HG02943 (cell line): ENCODE results near the gene GLIS1.

Source experiments
- ATAC-seq: cut with Tn5 transposase; IDR thresholded peaks from one replicate; pipeline ENCODE4 v1.9.1; 2021; ENCODE audit warnings: mild to moderate bottlenecking, low read depth, moderate library complexity; ENCODE audit not compliant: unreplicated experiment

GLIS1 gene

GRCh38 chr1:53696051-53696450, 42.9 kb downstream of the GLIS1 start:
- no peak for ATAC-seq

GRCh38 chr1:53695116-53695515, 43.8 kb downstream of the GLIS1 start:
- no peak for ATAC-seq

- ATAC-seq: no peak
These were observed 44.3 kb downstream of the GLIS1 start for GRCh38 chr1:53694718-53695091.

- ATAC-seq: no peak
These were observed 44.9 kb downstream of the GLIS1 start for GRCh38 chr1:53693773-53694717.

- no peak for ATAC-seq
These were observed 45.6 kb downstream of the GLIS1 start for GRCh38 chr1:53693339-53693738.

GRCh38 chr1:53691326-53691725, 47.6 kb downstream of the GLIS1 start:
- ATAC-seq: no peak

GRCh38 chr1:53690411-53690810, 48.6 kb downstream of the GLIS1 start:
- ATAC-seq: no peak

GRCh38 chr1:53689736-53690326, 49.1 kb downstream of the GLIS1 start:
- no peak for ATAC-seq

GRCh38 chr1:53689223-53689622, 49.7 kb downstream of the GLIS1 start:
- ATAC-seq: no peak

- ATAC-seq: no peak
These were observed 50.4 kb downstream of the GLIS1 start for GRCh38 chr1:53688381-53689102.

GRCh38 chr1:53687901-53688300, 51.1 kb downstream of the GLIS1 start:
- ATAC-seq: no peak

GRCh38 chr1:53687426-53687825, 51.5 kb downstream of the GLIS1 start:
- no peak for ATAC-seq

GRCh38 chr1:53686965-53687267, 52.0 kb downstream of the GLIS1 start:
- no peak for ATAC-seq

- no peak for ATAC-seq
These were observed 52.6 kb downstream of the GLIS1 start for GRCh38 chr1:53686091-53686964.

- ATAC-seq: no peak
These were observed 53.5 kb downstream of the GLIS1 start for GRCh38 chr1:53685272-53686051.

GRCh38 chr1:53684741-53685140, 54.2 kb downstream of the GLIS1 start:
- no peak for ATAC-seq

- no peak for ATAC-seq
These were observed 54.8 kb downstream of the GLIS1 start for GRCh38 chr1:53683986-53684740.

GRCh38 chr1:53682881-53683280, 56.1 kb downstream of the GLIS1 start:
- ATAC-seq: no peak
